Psoas muscle (tissue), 8 donors: ENCODE measurements around the gene KIF18A. TPM values are rescaled to one million over a fixed set of nuclear protein-coding genes. Genes with fewer than 3 reads are reported as not detected.

Source experiments
- ATAC-seq, 4 donors: fragments of 200-7000 bp; cut with Tn5 transposase; one replicate each; pipeline ENCODE4 v1.9.1; 2020; ENCODE audit warnings: moderate library complexity in 3 of 4, mild to moderate bottlenecking in 2 of 4
- DNase-seq, 2 donors: peaks; one replicate each; pipeline ENCODE4 v3.0.0-alpha.2; 2020
- H3K27ac ChIP-seq: fragments of 200-600 bp; one replicate; pipeline ENCODE4 v1.8.0; 2022
- H3K27me3 ChIP-seq, 3 donors: fragments of 200-600 bp in 1 of 3; one replicate each; pipeline versions ENCODE4 v1.6.1 to v1.8.0; 2013 to 2022; ENCODE audit warnings: low read length in 2 of 3, mild to moderate bottlenecking in 2 of 3, moderate library complexity in 1 of 3; ENCODE audit not compliant: insufficient read depth in 3 of 3
- H3K36me3 ChIP-seq, 2 donors: fragments of 200-600 bp in 1 of 2; one replicate each; pipeline versions ENCODE4 v1.6.1 to v1.8.0; 2013 to 2022; ENCODE audit warnings: low read depth in 1 of 2, mild to moderate bottlenecking in 1 of 2, moderate library complexity in 1 of 2; ENCODE audit not compliant: insufficient read depth in 1 of 2
- H3K4me1 ChIP-seq: fragments of 200-600 bp; one replicate; pipeline ENCODE4 v1.8.0; 2022
- H3K4me3 ChIP-seq: fragments of 200-600 bp; one replicate; pipeline ENCODE4 v1.8.0; 2022; ENCODE audit warnings: mild to moderate bottlenecking
- H3K9me3 ChIP-seq: fragments of 200-600 bp; one replicate; pipeline ENCODE4 v1.8.0; 2022
- CTCF ChIP-seq: fragments of 200-600 bp; IDR thresholded peaks from one replicate; pipeline ENCODE4 v1.8.0; 2022; ENCODE audit warnings: antibody characterized with exemption
- WGBS, 3 donors: extraction: QIAGEN DNeasy Blood & Tissue Kit; methylation state at CpG; one replicate each; pipeline versions ENCODE4 v1.1.6 to v1.1.7; 2013; 5-methylcytosine and 5-hydroxymethylcytosine counted together
- intact Hi-C, 2 donors: fragments of 100-400 bp; cut with DNase I; formaldehyde crosslinking; loops; one replicate each; pipeline versions ENCODE4 v1.11.0 to v1.14.2; 2022
- long read RNA-seq, 2 donors: library from polyadenylated mRNA; unstranded; transcript quantifications; one replicate each; pipeline ENCODE4 v2.0.0, GENCODE V29; 2021
- polyA plus RNA-seq, 3 donors: library from polyadenylated mRNA; stranded (reverse); fragments of 200-250 nt; gene quantifications; one replicate each; pipeline ENCODE4 v1.2.3, GENCODE V29; 2013
- total RNA-seq, 4 donors: library from RNA; stranded (reverse); fragmentation: NEBNext Ultra II Directional in 2 of 4; extraction: Animal tissue kit (Norgen Biotek cat#: 25700) in 2 of 4; gene quantifications; one replicate each; pipeline versions ENCODE4 v1.2.1 to v1.2.4, GENCODE V29; 2021 to 2023
- donor health status: healthy with polysubstance abuse.
- donor health status: DM: no; HTN: no; CAD: no; lungs with moderate emphysema.
- donor health status: Bipolar disorder and iron deficiency.
- donor health status: healthy.
- donor health status: DM: yes; HTN: yes; CAD: no.
- donor health status: DM: no; HTN: no; CAD: no.
- donor health status: DM: no; HTN: no; CAD: no.
- donor health status: DM: yes; HTN: yes; CAD: no.

KIF18A gene
- under 1 TPM in 2 of 4 donors, not detected in 2; 0.15 to 0.46 TPM for total RNA-seq
- under 1 TPM; 0.18 to 0.53 (median 0.49) TPM for polyA plus RNA-seq
- long read RNA-seq, donor 1 = 0 reads
- long read RNA-seq, donor 2 = 0 reads

GRCh38 chr11:28107750-28108618 lies at the start of gene KIF18A, which contains the start of gene METTL15:
KIF18A (minus strand) TSS chr11:28108156; CDS start chr11:28097947, 10,209 bp downstream.
METTL15 (plus strand) TSS chr11:28108388; CDS start chr11:28113335, 4,947 bp downstream.
- intact Hi-C loops = loop anchor here in 1 of 2 donors (5.0 kb wide), 1 partner anchor 601 kb away; the partner anchor contains the start of gene LIN7C
- ATAC-seq (peak; percentile 99 to 100 (median 99)), DNase-seq (peak; percentile 100)
- Histone ChIP-seq H3K27me3 (no peaks in the 10 kb centered on the region), H3K27ac (peak within 1 kb of the TSS; percentile 84), H3K4me3 (peak within 1 kb of the TSS; percentile 81), H3K9me3 (no peaks in the 10 kb centered on the region), H3K4me1 (peaks cover 27% of the 10 kb centered on the region), H3K36me3 (no peaks in the 10 kb centered on the region)
- WGBS, 3 donors = 0% methylated on average over 38 of the region's 38 CpGs
- TF ChIP-seq CTCF = no peak

- no peak for ATAC-seq
- no peaks in the 10 kb centered on the region for H3K27me3 ChIP-seq
- no peak for TF ChIP-seq CTCF
- peaks cover 6 to 12% of the 10 kb centered on the region in 2 donors for H3K36me3 ChIP-seq
- WGBS, 3 donors = 86 to 94% (median 86%) methylated on average over 2 of the region's 2 CpGs
- intact Hi-C loops = no loop called here
- no peak for DNase-seq
- no peaks in the 10 kb centered on the region for H3K4me1 ChIP-seq
- H3K27ac ChIP-seq = no peak overlapping the region
- H3K9me3 ChIP-seq = no peaks in the 10 kb centered on the region
- no peak overlapping the region for H3K4me3 ChIP-seq
Observed at GRCh38 chr11:28153586-28153985, 45.6 kb upstream of the KIF18A start.

GRCh38 chr11:28152743-28153142 lies 44.8 kb upstream of the KIF18A start:
- peaks cover under 1 to 5% of the 10 kb centered on the region in 2 donors for H3K36me3 ChIP-seq
- H3K27me3 ChIP-seq = no peaks in the 10 kb centered on the region
- no peak for ATAC-seq
- no peaks in the 10 kb centered on the region for H3K9me3 ChIP-seq
- 89 to 96% (median 95%) methylated on average over 2 of the region's 2 CpGs for WGBS, 3 donors
- H3K4me1 ChIP-seq = no peaks in the 10 kb centered on the region
- intact Hi-C loops = no loop called here
- no peak overlapping the region for H3K4me3 ChIP-seq
- DNase-seq = no peak
- H3K27ac ChIP-seq = no peak overlapping the region
- no peak for TF ChIP-seq CTCF

- peak; percentile 55 to 72 (median 64) for ATAC-seq
- no peak for TF ChIP-seq CTCF
- Histone ChIP-seq H3K4me1 (no peaks in the 10 kb centered on the region), H3K9me3 (no peaks in the 10 kb centered on the region), H3K4me3 (no peak overlapping the region), H3K27me3 (no peaks in the 10 kb centered on the region), H3K36me3 (no peaks in the 10 kb centered on the region), H3K27ac (no peak overlapping the region)
- no peak for DNase-seq
- intact Hi-C loops = no loop called here
- WGBS, 3 donors = 71 to 84% (median 75%) methylated on average over 2 of the region's 2 CpGs
Observed at GRCh38 chr11:28146123-28146751, 38.3 kb upstream of the KIF18A start.
